ENCODE measurements around the gene SPATA17.

The SPATA17 gene

GRCh38 chr1:217627431-217627830 lies 3.7 kb upstream of the SPATA17 start:
- in situ Hi-C loops (cut with HindIII; ENCODE audit: low sequenced_read_pairs), result no loop called here
- TF ChIP-seq, protein P1, sequence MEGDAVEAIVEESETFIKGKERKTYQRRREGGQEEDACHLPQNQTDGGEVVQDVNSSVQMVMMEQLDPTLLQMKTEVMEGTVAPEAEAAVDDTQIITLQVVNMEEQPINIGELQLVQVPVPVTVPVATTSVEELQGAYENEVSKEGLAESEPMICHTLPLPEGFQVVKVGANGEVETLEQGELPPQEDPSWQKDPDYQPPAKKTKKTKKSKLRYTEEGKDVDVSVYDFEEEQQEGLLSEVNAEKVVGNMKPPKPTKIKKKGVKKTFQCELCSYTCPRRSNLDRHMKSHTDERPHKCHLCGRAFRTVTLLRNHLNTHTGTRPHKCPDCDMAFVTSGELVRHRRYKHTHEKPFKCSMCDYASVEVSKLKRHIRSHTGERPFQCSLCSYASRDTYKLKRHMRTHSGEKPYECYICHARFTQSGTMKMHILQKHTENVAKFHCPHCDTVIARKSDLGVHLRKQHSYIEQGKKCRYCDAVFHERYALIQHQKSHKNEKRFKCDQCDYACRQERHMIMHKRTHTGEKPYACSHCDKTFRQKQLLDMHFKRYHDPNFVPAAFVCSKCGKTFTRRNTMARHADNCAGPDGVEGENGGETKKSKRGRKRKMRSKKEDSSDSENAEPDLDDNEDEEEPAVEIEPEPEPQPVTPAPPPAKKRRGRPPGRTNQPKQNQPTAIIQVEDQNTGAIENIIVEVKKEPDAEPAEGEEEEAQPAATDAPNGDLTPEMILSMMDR (IDR thresholded peaks at IDR 0.05; ENCODE audit: low read depth, low read length, missing control alignments), result no peak
- no peak overlapping the region for H3K4me3 ChIP-seq (ENCODE audit: low read depth, low read length)
- DNase-seq (ENCODE audit: low read depth), result no peak

DNA sequence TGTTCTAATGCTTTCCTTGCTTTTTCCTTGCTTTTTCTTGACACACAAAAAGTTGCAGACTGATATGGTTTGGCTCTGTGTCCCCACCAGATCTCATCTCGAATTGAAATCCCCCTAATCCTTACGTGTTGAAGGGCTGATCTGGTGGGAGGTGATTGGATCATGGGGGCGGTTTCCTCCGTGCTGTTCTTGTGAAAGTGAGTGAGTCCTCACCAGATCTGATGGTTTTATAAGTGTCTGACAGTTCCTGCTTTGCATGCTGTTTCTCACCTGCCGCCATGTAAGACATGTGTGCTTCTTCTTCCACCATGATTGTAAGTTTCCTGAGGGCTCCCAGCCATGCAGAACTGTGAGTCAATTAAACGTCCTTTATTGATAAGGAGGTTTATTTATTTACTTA lies 11.3 kb downstream of the SPATA17 start:
- TF ChIP-seq, protein P1 (IDR thresholded peaks at IDR 0.05; ENCODE audit: low read depth, low read length, missing control alignments), result no peak
- in situ Hi-C loops (cut with HindIII; ENCODE audit: low sequenced_read_pairs), result no loop called here
- no peak overlapping the region for H3K4me3 ChIP-seq (ENCODE audit: low read depth, low read length)
- DNase-seq (ENCODE audit: low read depth), result no peak

- no peak overlapping the region for H3K4me3 ChIP-seq (ENCODE audit: low read depth, low read length)
- in situ Hi-C loops (cut with HindIII; ENCODE audit: low sequenced_read_pairs), result no loop called here
- TF ChIP-seq, protein P1 (IDR thresholded peaks at IDR 0.05; ENCODE audit: low read depth, low read length, missing control alignments), result no peak
- DNase-seq (ENCODE audit: low read depth), result no peak
Observed at GRCh38 chr1:217647791-217648190, 16.6 kb downstream of the SPATA17 start.

DNA sequence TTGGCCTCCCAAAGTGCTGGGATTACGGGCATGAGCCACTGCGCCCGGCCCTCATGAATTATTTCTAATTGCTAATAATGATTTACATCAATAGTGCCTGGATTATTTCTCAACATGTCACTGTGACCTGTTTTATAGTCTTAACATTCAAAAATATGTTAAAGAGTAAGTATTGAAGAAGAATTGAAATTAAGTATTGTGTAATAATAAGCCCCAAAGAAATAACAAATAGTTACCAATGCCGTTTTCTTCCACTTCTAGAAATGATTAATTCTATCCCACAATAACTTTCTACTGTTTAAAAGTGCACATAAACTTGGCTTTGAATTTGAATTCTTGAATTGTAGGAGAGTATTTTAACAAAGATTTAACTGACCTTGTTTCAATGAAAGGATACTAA lies 19.5 kb downstream of the SPATA17 start:
- in situ Hi-C loops (cut with HindIII; ENCODE audit: low sequenced_read_pairs), result no loop called here
- TF ChIP-seq, protein P1 (IDR thresholded peaks at IDR 0.05; ENCODE audit: low read depth, low read length, missing control alignments), result no peak
- DNase-seq (ENCODE audit: low read depth), result no peak
- H3K4me3 ChIP-seq (ENCODE audit: low read depth, low read length), result no peak overlapping the region

DNA sequence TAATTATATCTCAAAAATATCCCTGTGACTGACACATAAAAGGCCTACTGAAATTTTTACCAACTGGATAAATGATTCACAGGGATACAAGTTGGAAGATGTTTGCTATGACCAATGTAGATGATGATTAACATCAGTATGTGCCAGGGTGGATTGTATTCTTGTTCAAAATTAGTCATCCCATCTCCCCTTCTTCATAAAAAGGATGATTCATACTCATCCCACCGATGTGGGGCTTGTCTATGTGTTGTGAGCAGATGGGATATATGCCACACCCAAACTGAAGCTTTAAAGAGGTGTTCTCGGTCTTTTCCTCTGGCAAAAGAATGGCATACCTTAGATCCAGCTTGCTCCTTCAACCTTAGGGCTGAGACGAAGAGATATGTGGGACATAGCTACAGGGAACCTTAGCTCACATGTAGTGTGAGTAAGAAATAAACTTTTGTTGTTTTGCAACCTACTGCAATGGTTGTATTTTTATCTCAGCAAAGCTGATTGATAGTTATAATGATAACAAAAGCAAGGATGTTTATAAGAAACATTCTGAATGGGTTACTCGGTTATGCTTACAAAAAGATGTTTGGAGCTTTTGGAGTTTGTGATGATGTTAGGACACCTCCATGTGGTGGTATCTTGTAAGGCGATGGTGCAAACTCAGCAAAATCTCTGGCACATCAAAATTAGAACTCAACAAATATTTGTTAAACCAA lies 29.4 kb downstream of the SPATA17 start:
- peak; percentile 12 for DNase-seq (ENCODE audit: low read depth)
- in situ Hi-C loops (cut with HindIII; ENCODE audit: low sequenced_read_pairs), result no loop called here
- H3K4me3 ChIP-seq (ENCODE audit: low read depth, low read length), result no peak overlapping the region
- TF ChIP-seq, protein P1 (IDR thresholded peaks at IDR 0.05; ENCODE audit: low read depth, low read length, missing control alignments), result peak; percentile 61

GRCh38 chr1:217661407-217661806 lies 30.3 kb downstream of the SPATA17 start:
- no peak for DNase-seq (ENCODE audit: low read depth)
- H3K4me3 ChIP-seq (ENCODE audit: low read depth, low read length), result no peak overlapping the region
- in situ Hi-C loops (cut with HindIII; ENCODE audit: low sequenced_read_pairs), result no loop called here
- TF ChIP-seq, protein P1 (IDR thresholded peaks at IDR 0.05; ENCODE audit: low read depth, low read length, missing control alignments), result no peak

Measured in astrocyte of the cerebellum (primary cell).